Measurements from ENCODE around the gene SESN2.

SESN2 gene

GRCh38 chr1:28248273-28249012, 10.9 kb upstream of the SESN2 start:
- Histone ChIP-seq H3K4me3 (peak overlapping the region; percentile 22; the same call in 1 of the 2 replicates), H3K27me3 (no peaks in the 10 kb centered on the region), H3K9ac (peak overlapping the region; percentile 72), H3K9me3 (no peaks in the 10 kb centered on the region), H3K27ac (peak overlapping the region; percentile 82), H4K20me1 (no peaks in the 10 kb centered on the region), H3K4me2 (peak overlapping the region; percentile 75), H3K4me1 (peaks cover 68% of the 10 kb centered on the region), H3K36me3 (no peaks in the 10 kb centered on the region)
- no peak for TF ChIP-seq Cebpa-rat (IDR thresholded peaks at IDR 0.05)

GRCh38 chr1:28249013-28249865, 10.1 kb upstream of the SESN2 start:
- peak overlapping the region; percentile 22; the same call in 1 of the 2 replicates for H3K4me3 ChIP-seq
- TF ChIP-seq Cebpa-rat (IDR thresholded peaks at IDR 0.05): 0 out of 2 replicates have a peak, but pooled peaks have one; percentile 37

GRCh38 chr1:28249866-28250295, 9.4 kb upstream of the SESN2 start:
- H4K20me1 ChIP-seq: no peaks in the 10 kb centered on the region
- H3K36me3 ChIP-seq: no peaks in the 10 kb centered on the region
- H3K4me3 ChIP-seq: no peak overlapping the region
- peak overlapping the region; percentile 75 for H3K4me2 ChIP-seq
- peak overlapping the region; percentile 82; the same call in 1 of the 2 replicates for H3K27ac ChIP-seq
- no peaks in the 10 kb centered on the region for H3K27me3 ChIP-seq
- TF ChIP-seq Cebpa-rat (IDR thresholded peaks at IDR 0.05): no peak
- no peaks in the 10 kb centered on the region for H3K9me3 ChIP-seq
- H3K4me1 ChIP-seq: peaks cover 53% of the 10 kb centered on the region
- H3K9ac ChIP-seq: no peak overlapping the region

More at GRCh38 chr1:28249013-28249865, 10.1 kb upstream of the SESN2 start:
- H3K4me2 ChIP-seq: peak overlapping the region; percentile 75
- no peaks in the 10 kb centered on the region for H3K27me3 ChIP-seq
- no peaks in the 10 kb centered on the region for H3K36me3 ChIP-seq
- peaks cover 60% of the 10 kb centered on the region for H3K4me1 ChIP-seq
- peak overlapping the region; percentile 72; the same call in 1 of the 2 replicates for H3K9ac ChIP-seq
- H3K27ac ChIP-seq: peak overlapping the region; percentile 82
- no peaks in the 10 kb centered on the region for H4K20me1 ChIP-seq
- H3K9me3 ChIP-seq: no peaks in the 10 kb centered on the region

DNA sequence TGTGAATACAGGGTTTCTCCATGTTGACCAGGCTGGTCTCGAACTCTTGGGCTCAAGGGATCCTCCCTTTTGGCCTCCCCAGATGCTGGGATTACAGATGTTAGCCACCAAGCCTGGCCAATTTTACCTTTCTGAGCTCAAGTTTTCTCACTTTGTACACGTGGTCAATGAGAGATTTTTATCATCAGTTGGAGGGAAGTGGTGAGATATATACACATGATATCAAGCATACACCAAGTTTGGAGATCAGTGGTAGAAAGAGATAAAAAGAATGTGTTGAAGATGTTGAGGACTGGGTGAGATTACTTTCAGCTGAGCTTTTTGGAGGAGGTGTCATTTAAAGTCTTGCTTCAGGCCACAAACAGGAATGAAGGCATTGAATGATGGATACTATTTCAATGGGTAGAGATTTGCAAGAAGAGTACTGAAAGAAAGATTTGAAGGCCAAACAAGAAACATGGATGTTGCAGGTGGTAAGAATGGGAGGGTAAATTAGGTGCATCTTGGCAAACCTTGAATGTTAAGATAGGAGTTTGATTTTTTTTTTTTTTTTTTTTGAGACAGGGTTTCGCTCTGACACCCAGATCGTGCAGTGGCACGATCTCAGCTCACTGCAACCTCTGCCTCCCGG, 3.0 kb upstream of the SESN2 start:
- no peak overlapping the region for H3K27ac ChIP-seq
- peaks cover 13% of the 10 kb centered on the region for H4K20me1 ChIP-seq
- H3K4me3 ChIP-seq: no peak overlapping the region
- H3K4me1 ChIP-seq: peaks cover 16% of the 10 kb centered on the region
- H3K9me3 ChIP-seq: no peaks in the 10 kb centered on the region
- H3K9ac ChIP-seq: no peak overlapping the region
- no peak overlapping the region for H3K4me2 ChIP-seq
- no peaks in the 10 kb centered on the region for H3K36me3 ChIP-seq
- H3K27me3 ChIP-seq: no peaks in the 10 kb centered on the region
- no peak for TF ChIP-seq Cebpa-rat (IDR thresholded peaks at IDR 0.05)

- TF ChIP-seq Cebpa-rat (IDR thresholded peaks at IDR 0.05): no peak
Measured at GRCh38 chr1:28257736-28258135, 1.6 kb upstream of the SESN2 start.

DNA sequence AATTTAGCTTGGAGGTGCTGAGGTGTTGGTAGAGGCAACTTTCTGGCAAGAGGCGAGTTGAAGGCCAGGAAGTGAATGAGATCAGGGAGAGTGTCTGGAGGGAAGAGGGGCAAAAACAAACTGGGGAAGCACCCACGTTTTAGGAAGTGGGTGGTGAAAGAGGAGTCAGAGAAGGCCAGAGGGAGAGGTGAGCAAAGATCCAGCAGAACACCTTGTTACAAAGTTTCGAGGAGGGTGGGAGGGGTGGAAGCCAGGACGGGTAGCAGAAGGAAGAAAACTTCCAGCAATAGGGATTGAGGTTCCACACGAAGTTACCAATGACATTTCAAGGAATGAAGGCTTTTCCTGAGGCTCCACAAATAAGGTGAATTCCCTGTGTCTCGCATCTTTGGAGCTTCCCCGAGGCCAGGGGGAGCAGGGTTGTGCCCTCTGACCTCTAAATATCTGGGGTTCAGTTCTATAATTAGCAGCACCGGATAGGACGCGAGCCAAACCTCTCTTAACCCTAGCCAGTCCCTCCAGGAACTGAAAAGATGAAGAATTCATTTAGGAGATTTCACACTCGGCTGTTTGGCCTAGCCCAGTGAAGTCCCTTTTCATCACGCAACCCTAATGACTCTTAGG, 578 bp upstream of the SESN2 start:
- H3K4me3 ChIP-seq: 0 out of 2 replicates have a peak overlapping the region, but pooled peaks have one; percentile 97
- no peak overlapping the region for H3K27ac ChIP-seq
- peak overlapping the region; percentile 48 for H3K4me2 ChIP-seq
- no peaks in the 10 kb centered on the region for H3K36me3 ChIP-seq
- 0 out of 2 replicates have a peak overlapping the region, but pooled peaks have one; percentile 2 for H3K9ac ChIP-seq
- no peak for TF ChIP-seq Cebpa-rat (IDR thresholded peaks at IDR 0.05)
- H3K4me1 ChIP-seq: peaks cover 23% of the 10 kb centered on the region
- H3K27me3 ChIP-seq: no peaks in the 10 kb centered on the region
- H3K9me3 ChIP-seq: no peaks in the 10 kb centered on the region
- H4K20me1 ChIP-seq: peaks cover 37% of the 10 kb centered on the region

More at GRCh38 chr1:28257736-28258135, 1.6 kb upstream of the SESN2 start:
- Histone ChIP-seq H3K4me2 (no peak overlapping the region), H4K20me1 (peaks cover 27% of the 10 kb centered on the region), H3K27ac (no peak overlapping the region), H3K4me1 (peaks cover 23% of the 10 kb centered on the region), H3K9me3 (no peaks in the 10 kb centered on the region), H3K36me3 (no peaks in the 10 kb centered on the region), H3K9ac (no peak overlapping the region), H3K4me3 (no peak overlapping the region), H3K27me3 (no peaks in the 10 kb centered on the region)

DNA sequence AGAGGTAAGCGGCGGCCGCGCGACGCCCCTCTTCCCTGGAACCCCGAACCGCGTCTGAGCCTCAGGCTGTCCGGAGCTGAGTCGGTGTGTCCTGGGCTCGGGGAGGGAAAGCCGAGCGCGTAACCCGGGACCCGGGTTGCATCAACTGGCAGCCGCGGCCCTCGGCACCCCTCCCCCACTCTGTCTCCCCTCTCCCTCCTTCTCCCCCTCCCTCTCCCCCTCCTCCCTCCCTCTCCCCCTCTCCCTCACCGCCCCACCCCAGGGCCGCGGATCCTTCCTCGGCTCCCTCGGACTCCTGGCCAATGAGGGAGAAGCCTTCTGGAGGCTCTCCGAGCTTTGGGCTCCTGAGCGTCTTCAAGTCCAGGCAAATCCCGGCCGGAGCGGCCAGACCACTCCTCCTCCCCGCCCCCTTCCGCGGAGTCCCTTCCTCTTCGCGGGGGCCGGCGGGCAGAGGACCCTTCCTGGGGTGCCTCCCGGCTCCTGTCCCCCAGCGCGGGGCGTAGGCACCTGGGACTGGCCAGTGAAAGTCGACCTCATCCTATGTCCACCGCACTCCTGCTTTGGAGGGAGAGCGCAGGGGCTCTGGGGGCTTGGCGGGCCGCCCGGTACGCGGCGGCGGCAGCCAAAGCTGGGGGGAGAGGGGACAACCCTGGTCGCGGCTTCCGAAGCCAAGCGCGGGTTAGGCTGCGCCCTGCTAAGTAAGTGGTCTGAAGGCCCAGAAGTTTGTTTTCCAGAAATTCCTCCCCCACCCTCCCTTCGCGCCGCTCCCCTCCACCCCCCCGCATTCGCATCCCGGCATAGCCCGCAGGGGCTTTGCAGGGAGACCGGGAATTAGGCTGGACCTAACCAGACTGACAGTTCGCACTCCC, 850 bp downstream of the SESN2 start:
- no peaks in the 10 kb centered on the region for H3K9me3 ChIP-seq
- no peaks in the 10 kb centered on the region for H3K36me3 ChIP-seq
- H3K27ac ChIP-seq: peak overlapping the region; percentile 87
- H4K20me1 ChIP-seq: peaks cover 51% of the 10 kb centered on the region
- H3K4me1 ChIP-seq: peaks cover 23% of the 10 kb centered on the region
- H3K4me2 ChIP-seq: peak overlapping the region; percentile 95
- peak overlapping the region; percentile 88 for H3K9ac ChIP-seq
- peak overlapping the region; percentile 97 for H3K4me3 ChIP-seq
- no peaks in the 10 kb centered on the region for H3K27me3 ChIP-seq
- no peak for TF ChIP-seq Cebpa-rat (IDR thresholded peaks at IDR 0.05)

- Histone ChIP-seq H3K4me3 (peak overlapping the region; percentile 97), H3K4me2 (peak overlapping the region; percentile 95), H4K20me1 (peaks cover 58% of the 10 kb centered on the region), H3K27me3 (no peaks in the 10 kb centered on the region), H3K4me1 (peaks cover 23% of the 10 kb centered on the region), H3K9ac (peak overlapping the region; percentile 21; the same call in 1 of the 2 replicates), H3K36me3 (no peaks in the 10 kb centered on the region), H3K9me3 (no peaks in the 10 kb centered on the region), H3K27ac (no peak overlapping the region)
- TF ChIP-seq Cebpa-rat (IDR thresholded peaks at IDR 0.05): no peak
Measured at GRCh38 chr1:28260803-28261174, 1.5 kb downstream of the SESN2 start.
